Progenitor cell of endocrine pancreas (in vitro differentiated cells): ENCODE measurements around the gene ZNF292. TPM values are rescaled to one million over a fixed set of nuclear protein-coding genes. Genes with fewer than 3 reads are reported as not detected.

Experiments
- DNase-seq: peaks from one replicate; pipeline ENCODE4 v3.0.0; 2021; ENCODE audit warnings: low spot score; ENCODE audit not compliant: unreplicated experiment
- H3K27ac Mint-ChIP-seq: 2 replicates; pipeline ENCODE4 v1.8.0; 2021; ENCODE audit warnings: mild to moderate bottlenecking, moderate library complexity, mixed read lengths
- H3K27me3 Mint-ChIP-seq: 2 replicates; pipeline ENCODE4 v1.8.0; 2021; ENCODE audit warnings: mixed read lengths
- H3K36me3 Mint-ChIP-seq: 2 replicates; pipeline ENCODE4 v1.8.0; 2022; ENCODE audit warnings: mixed read lengths; ENCODE audit not compliant: insufficient read depth
- H3K4me1 Mint-ChIP-seq: 2 replicates; pipeline ENCODE4 v1.8.0; 2021; ENCODE audit warnings: low read depth, mixed read lengths
- H3K4me3 Mint-ChIP-seq: 2 replicates; pipeline ENCODE4 v1.8.0; 2021; ENCODE audit warnings: low read depth, mild to moderate bottlenecking, moderate library complexity, mixed read lengths
- H3K9me3 Mint-ChIP-seq: 2 replicates; pipeline ENCODE4 v1.8.0; 2021; ENCODE audit warnings: low read depth, mixed read lengths
- CTCF ChIP-seq: fragments of 200-600 bp; sonication (generic); IDR thresholded peaks from one replicate; pipeline ENCODE4 v1.5.0; 2021; ENCODE audit warnings: antibody characterized with exemption, mild to moderate bottlenecking; ENCODE audit not compliant: unreplicated experiment
- total RNA-seq: library from RNA; stranded (reverse); gene quantifications from 2 replicates; pipeline ENCODE4 v1.2.1, GENCODE V29; 2021

ZNF292 gene
- total RNA-seq, 1 donor from 2014 or later: 67.9 TPM

GRCh38 chr6:87118054-87118453 is 37.3 kb upstream of the ZNF292 start:
- DNase-seq: no peak
- H3K4me3 Mint-ChIP-seq: no peak overlapping the region
- TF ChIP-seq CTCF: no peak
- peaks cover 12% of the 10 kb centered on the region for H3K9me3 Mint-ChIP-seq
- peaks cover 6% of the 10 kb centered on the region for H3K4me1 Mint-ChIP-seq
- peaks cover 2% of the 10 kb centered on the region for H3K36me3 Mint-ChIP-seq
- no peak overlapping the region for H3K27ac Mint-ChIP-seq
- no peaks in the 10 kb centered on the region for H3K27me3 Mint-ChIP-seq

- TF ChIP-seq CTCF: no peak
- H3K4me3 Mint-ChIP-seq: no peak overlapping the region
- no peak for DNase-seq
- no peaks in the 10 kb centered on the region for H3K27me3 Mint-ChIP-seq
- peaks cover 12% of the 10 kb centered on the region for H3K9me3 Mint-ChIP-seq
- peaks cover 2% of the 10 kb centered on the region for H3K36me3 Mint-ChIP-seq
- H3K27ac Mint-ChIP-seq: no peak overlapping the region
- H3K4me1 Mint-ChIP-seq: no peaks in the 10 kb centered on the region
Observed at GRCh38 chr6:87122477-87122876, 32.9 kb upstream of the ZNF292 start.

GRCh38 chr6:87124074-87124473 is 31.3 kb upstream of the ZNF292 start:
- H3K27ac Mint-ChIP-seq: no peak overlapping the region

GRCh38 chr6:87126501-87126900 is 28.9 kb upstream of the ZNF292 start:
- TF ChIP-seq CTCF: no peak
- Mint-ChIP-seq H3K4me1 (no peaks in the 10 kb centered on the region), H3K36me3 (peaks cover 2% of the 10 kb centered on the region), H3K4me3 (no peak overlapping the region), H3K27ac (no peak overlapping the region), H3K9me3 (peaks cover 8% of the 10 kb centered on the region), H3K27me3 (no peaks in the 10 kb centered on the region)
- no peak for DNase-seq

More at GRCh38 chr6:87124074-87124473, 31.3 kb upstream of the ZNF292 start:
- Mint-ChIP-seq H3K36me3 (peaks cover 2% of the 10 kb centered on the region), H3K9me3 (peaks cover 12% of the 10 kb centered on the region), H3K27me3 (no peaks in the 10 kb centered on the region), H3K4me1 (no peaks in the 10 kb centered on the region), H3K4me3 (no peak overlapping the region)
- TF ChIP-seq CTCF: no peak
- DNase-seq: no peak

GRCh38 chr6:87127737-87128136 is 27.6 kb upstream of the ZNF292 start:
- no peaks in the 10 kb centered on the region for H3K27me3 Mint-ChIP-seq
- DNase-seq: no peak
- TF ChIP-seq CTCF: no peak
- H3K4me3 Mint-ChIP-seq: no peak overlapping the region
- no peak overlapping the region for H3K27ac Mint-ChIP-seq
- H3K9me3 Mint-ChIP-seq: no peaks in the 10 kb centered on the region
- no peaks in the 10 kb centered on the region for H3K36me3 Mint-ChIP-seq
- H3K4me1 Mint-ChIP-seq: no peaks in the 10 kb centered on the region
